D341Med (cell line): ENCODE measurements around the gene ANGPTL8.
A peak's percentile ranks its signal among the peaks of the same experiment; 100 is the strongest.

Experiments
- DNase-seq: peaks from one replicate; pipeline ENCODE4 v3.0.0; 2012; ENCODE audit warnings: low spot score

ANGPTL8 gene

GRCh38 chr19:11261431-11261970, 22.1 kb downstream of the ANGPTL8 start:
- peak; percentile 41 for DNase-seq

- DNase-seq, result peak; percentile 70
Measured at GRCh38 chr19:11261971-11262839, 22.8 kb downstream of the ANGPTL8 start, which contains the start of gene DOCK6. Gene DOCK6 (minus strand): TSS chr19:11262524. CDS start chr19:11262440, 84 bp downstream.

- DNase-seq, result no peak
Measured at GRCh38 chr19:11263726-11264125, 24.3 kb downstream of the ANGPTL8 start.

- no peak for DNase-seq
Measured at GRCh38 chr19:11264452-11265176, 25.2 kb downstream of the ANGPTL8 start.

GRCh38 chr19:11265177-11265784, 25.9 kb downstream of the ANGPTL8 start:
- no peak for DNase-seq

GRCh38 chr19:11265785-11266236, 26.4 kb downstream of the ANGPTL8 start:
- no peak for DNase-seq

- DNase-seq, result no peak
Measured at GRCh38 chr19:11267316-11268085, 28.1 kb downstream of the ANGPTL8 start.

- DNase-seq, result no peak
Measured at GRCh38 chr19:11268783-11269267, 29.4 kb downstream of the ANGPTL8 start.

GRCh38 chr19:11269408-11269807, 30.0 kb downstream of the ANGPTL8 start:
- no peak for DNase-seq

GRCh38 chr19:11273296-11273695, 33.9 kb downstream of the ANGPTL8 start:
- no peak for DNase-seq

- DNase-seq, result no peak
Measured at GRCh38 chr19:11273989-11274388, 34.6 kb downstream of the ANGPTL8 start.

GRCh38 chr19:11274533-11275086, 35.2 kb downstream of the ANGPTL8 start:
- DNase-seq, result no peak

GRCh38 chr19:11278670-11279069, 39.3 kb downstream of the ANGPTL8 start:
- DNase-seq, result no peak

- DNase-seq, result no peak
Measured at GRCh38 chr19:11279505-11280236, 40.3 kb downstream of the ANGPTL8 start.

GRCh38 chr19:11281356-11282049, 42.1 kb downstream of the ANGPTL8 start:
- no peak for DNase-seq

GRCh38 chr19:11284515-11284914, 45.1 kb downstream of the ANGPTL8 start:
- no peak for DNase-seq

GRCh38 chr19:11286312-11286974, 47.0 kb downstream of the ANGPTL8 start:
- no peak for DNase-seq

- no peak for DNase-seq
Measured at GRCh38 chr19:11288349-11288748, 48.9 kb downstream of the ANGPTL8 start.

- DNase-seq, result no peak
Measured at GRCh38 chr19:11290256-11290655, 50.8 kb downstream of the ANGPTL8 start.
